ENCODE results near the gene PDIA6. TPM values are rescaled to one million over a fixed set of nuclear protein-coding genes. Genes with fewer than 3 reads are reported as not detected.

The PDIA6 gene
- total RNA-seq, 1 experiment from 2014 or later, result 149 TPM

- Histone ChIP-seq H3K27ac (ENCODE audit: low read depth, low read length) (no peak overlapping the region), H3K4me1 (ENCODE audit: control insufficient read depth in 1 of 2, insufficient read depth in 2 of 2, low read length in 2 of 2) (peaks cover 0 to 6% of the 10 kb centered on the region in 2 experiments; a peak in 1 of 4 replicates), H3K9me3 (ENCODE audit: control insufficient read depth in 1 of 2, insufficient read depth in 1 of 2, low read depth in 1 of 2, low read length in 2 of 2) (no peaks in the 10 kb centered on the region), H3K4me3 (replicated peaks in 1 of 2; ENCODE audit: low read depth in 1 of 2, low read length in 2 of 2) (no peak overlapping the region), H3K9me2 (ENCODE audit: insufficient read depth) (no peaks in the 10 kb centered on the region), H3K9ac (ENCODE audit: low read length) (no peak overlapping the region), H3K27me3 (ENCODE audit: insufficient read depth, low read length) (no peaks in the 10 kb centered on the region), H3K79me2 (ENCODE audit: insufficient read depth, low read length) (no peaks in the 10 kb centered on the region), H2AFZ (ENCODE audit: low read depth, low read length, poor library complexity, severe bottlenecking) (no peak overlapping the region), H3K36me3 (ENCODE audit: control insufficient read depth in 1 of 2, insufficient read depth in 2 of 2, low read length in 2 of 2) (no peaks in the 10 kb centered on the region), H3K4me2 (ENCODE audit: low read length) (no peak overlapping the region), H4K20me1 (ENCODE audit: insufficient read depth) (no peaks in the 10 kb centered on the region)
- RAD21 ChIA-PET (ENCODE audit: low non-redundant PET in 1 of 2, low total read pairs in 2 of 2, uncharacterized antibody in 2 of 2, unreplicated experiment in 2 of 2), result no interaction called here
- CTCF ChIA-PET, result no interaction called here
- no peak for DNase-seq (ENCODE audit: low read depth, low spot score)
- BruUV-seq (replicated peaks), result no TSS peak
- intact Hi-C loops (cut with micrococcal nuclease), result no loop called here
- no peak for ATAC-seq
- TF ChIP-seq ATF3 (IDR thresholded peaks at IDR 0.05) (no peak), SP1 (IDR thresholded peaks at IDR 0.05; ENCODE audit: low read depth) (no peak)
- POLR2A ChIA-PET, result no interaction called here
Measured at GRCh38 chr2:10740226-10740625, 72.4 kb downstream of the PDIA6 start.

GRCh38 chr2:10738192-10738591 is 74.4 kb downstream of the PDIA6 start:
- no peak for DNase-seq (ENCODE audit: low read depth, low spot score)
- H3K27ac ChIP-seq (ENCODE audit: low read depth, low read length), result no peak overlapping the region
- H3K9me3 ChIP-seq (ENCODE audit: control insufficient read depth in 1 of 2, insufficient read depth in 1 of 2, low read depth in 1 of 2, low read length in 2 of 2), result no peaks in the 10 kb centered on the region
- CTCF ChIA-PET, result no interaction called here
- BruUV-seq (replicated peaks), result no TSS peak
- H3K79me2 ChIP-seq (ENCODE audit: insufficient read depth, low read length), result no peaks in the 10 kb centered on the region
- ATAC-seq, result no peak
- intact Hi-C loops (cut with micrococcal nuclease), result no loop called here
- RAD21 ChIA-PET (ENCODE audit: low non-redundant PET in 1 of 2, low total read pairs in 2 of 2, uncharacterized antibody in 2 of 2, unreplicated experiment in 2 of 2), result interaction anchor here in 1 of 2 experiments (0.6 kb wide), 1 partner anchor 71 kb away, joined by 6 read pairs; no protein-coding TSS in a partner anchor
- H3K36me3 ChIP-seq (ENCODE audit: control insufficient read depth in 1 of 2, insufficient read depth in 2 of 2, low read length in 2 of 2), result no peaks in the 10 kb centered on the region
- no peak overlapping the region for H2AFZ ChIP-seq (ENCODE audit: low read depth, low read length, poor library complexity, severe bottlenecking)
- H3K4me1 ChIP-seq (ENCODE audit: control insufficient read depth in 1 of 2, insufficient read depth in 2 of 2, low read length in 2 of 2), result peaks cover 0 to 6% of the 10 kb centered on the region in 2 experiments; a peak in 1 of 4 replicates
- no peaks in the 10 kb centered on the region for H4K20me1 ChIP-seq (ENCODE audit: insufficient read depth)
- H3K9me2 ChIP-seq (ENCODE audit: insufficient read depth), result no peaks in the 10 kb centered on the region
- no peak overlapping the region for H3K4me2 ChIP-seq (ENCODE audit: low read length)
- no peak overlapping the region for H3K9ac ChIP-seq (ENCODE audit: low read length)
- H3K4me3 ChIP-seq (replicated peaks in 1 of 2; ENCODE audit: low read depth in 1 of 2, low read length in 2 of 2), result no peak overlapping the region
- POLR2A ChIA-PET, result no interaction called here
- H3K27me3 ChIP-seq (ENCODE audit: insufficient read depth, low read length), result no peaks in the 10 kb centered on the region
- TF ChIP-seq ZNF274 (IDR thresholded peaks at IDR 0.05; ENCODE audit: low read depth, low read length) (no peak), ZBTB33 (IDR thresholded peaks at IDR 0.05; ENCODE audit: extremely low read depth, insufficient replicate concordance, low read length) (no peak), TCF7L2 (IDR thresholded peaks at IDR 0.05; ENCODE audit: borderline replicate concordance, extremely low read depth, insufficient read depth, insufficient read length) (no peak), ELF1 (IDR thresholded peaks at IDR 0.05; ENCODE audit: borderline replicate concordance, low read depth) (no peak), ZFX (IDR thresholded peaks at IDR 0.05) (no peak), CTCF (IDR thresholded peaks at IDR 0.05 in 2 of 3, conservative IDR thresholded peaks at IDR 0.05 in 1 of 3; ENCODE audit: borderline replicate concordance in 1 of 3, insufficient read depth in 1 of 3, low read depth in 2 of 3, low read length in 2 of 3) (no peak), CEBPB (IDR thresholded peaks at IDR 0.05; ENCODE audit: low read depth) (no peak), MAX (IDR thresholded peaks at IDR 0.05) (no peak), REST (IDR thresholded peaks at IDR 0.05; ENCODE audit: low read depth) (no peak), SIN3A (IDR thresholded peaks at IDR 0.05; ENCODE audit: low read depth) (no peak)
